Glutamatergic neuron (in vitro differentiated cells): Measurements from ENCODE around the gene PRCP. TPM values are rescaled to one million over a fixed set of nuclear protein-coding genes. Genes with fewer than 3 reads are reported as not detected.

Experiments
- DNase-seq: peaks from one replicate; pipeline ENCODE4 v3.0.0; 2022
- H3K27ac Mint-ChIP-seq: one replicate; pipeline ENCODE4 v1.8.0; 2020; ENCODE audit warnings: mild to moderate bottlenecking, mixed read lengths, inconsistent platforms; ENCODE audit not compliant: unreplicated experiment
- H3K27me3 Mint-ChIP-seq: one replicate; pipeline ENCODE4 v1.8.0; 2020; ENCODE audit warnings: mild to moderate bottlenecking, moderate library complexity, mixed read lengths, inconsistent platforms; ENCODE audit not compliant: unreplicated experiment
- H3K36me3 Mint-ChIP-seq: one replicate; pipeline ENCODE4 v1.8.0; 2020; ENCODE audit warnings: mild to moderate bottlenecking, mixed read lengths, inconsistent platforms; ENCODE audit not compliant: unreplicated experiment
- H3K4me1 Mint-ChIP-seq: one replicate; pipeline ENCODE4 v1.8.0; 2020; ENCODE audit warnings: mild to moderate bottlenecking, low read depth, mixed read lengths, inconsistent platforms; ENCODE audit not compliant: unreplicated experiment
- H3K4me3 Mint-ChIP-seq: one replicate; pipeline ENCODE4 v1.8.0; 2020; ENCODE audit warnings: mild to moderate bottlenecking, mixed read lengths, inconsistent platforms; ENCODE audit not compliant: unreplicated experiment
- H3K9me3 Mint-ChIP-seq: one replicate; pipeline ENCODE4 v1.8.0; 2020; ENCODE audit warnings: mild to moderate bottlenecking, moderate library complexity, mixed read lengths, inconsistent platforms; ENCODE audit not compliant: unreplicated experiment
- total RNA-seq: library from RNA; stranded (reverse); fragmentation: NEBNext Ultra II Directional; extraction: Animal tissue kit (Norgen Biotek cat#: 25700); gene quantifications from one replicate; pipeline ENCODE4 v1.2.1, GENCODE V29; 2021; ENCODE audit not compliant: unreplicated experiment
- TF ChIP-seq, protein P1 (sequence below): fragments of 200-600 bp; sonication (generic); IDR thresholded peaks from one replicate; pipeline ENCODE4 v1.5.0; 2021; ENCODE audit not compliant: partially characterized antibody, unreplicated experiment

PRCP gene
- total RNA-seq, 1 donor from 2014 or later = 12.3 TPM

DNA sequence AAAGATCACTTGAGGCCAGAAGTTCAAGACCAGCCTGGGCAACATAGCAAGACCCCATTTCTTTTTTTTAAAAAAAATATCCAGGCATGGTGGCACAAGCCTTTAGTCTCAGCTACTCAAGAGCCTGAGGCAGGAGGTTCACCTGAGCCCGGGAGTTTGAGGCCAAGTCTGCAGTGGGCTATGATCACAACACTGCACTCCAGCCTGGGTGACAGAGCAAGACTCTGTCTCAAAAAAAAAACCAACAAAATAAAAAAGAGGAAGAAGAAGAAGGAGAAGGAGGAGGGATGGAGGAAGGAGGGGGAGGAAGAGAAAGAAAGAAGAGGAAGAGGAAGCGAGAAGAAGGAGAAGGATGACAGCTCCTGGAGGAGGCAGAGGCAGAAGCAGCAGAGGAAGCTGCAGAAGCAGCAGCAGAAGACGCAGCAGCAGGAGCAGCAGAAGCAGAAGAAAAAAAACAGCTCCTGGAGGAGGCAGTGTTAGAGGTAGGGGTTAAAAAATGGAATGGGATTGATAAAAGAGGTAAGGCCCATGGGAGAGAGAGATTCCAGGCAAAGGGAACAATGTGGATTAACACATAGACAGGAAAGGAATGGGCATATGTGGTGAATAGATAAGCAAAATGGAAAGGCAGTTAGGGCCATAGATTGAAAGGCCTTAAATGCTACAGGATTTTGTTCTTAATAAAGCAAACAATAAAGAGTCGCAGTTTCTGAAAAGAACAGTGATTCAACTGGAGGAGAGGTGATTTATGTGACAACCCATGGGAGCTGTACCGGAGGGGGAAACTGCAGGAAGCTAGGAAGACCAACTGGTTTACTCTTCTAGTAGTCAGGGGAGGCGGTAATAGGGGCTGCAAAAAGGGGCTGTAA, 10.9 kb downstream of the PRCP start:
- Mint-ChIP-seq H3K4me3 (no peak overlapping the region), H3K36me3 (no peaks in the 10 kb centered on the region), H3K27me3 (peaks cover 3% of the 10 kb centered on the region), H3K4me1 (no peaks in the 10 kb centered on the region), H3K27ac (no peak overlapping the region), H3K9me3 (no peaks in the 10 kb centered on the region)
- TF ChIP-seq, protein P1, sequence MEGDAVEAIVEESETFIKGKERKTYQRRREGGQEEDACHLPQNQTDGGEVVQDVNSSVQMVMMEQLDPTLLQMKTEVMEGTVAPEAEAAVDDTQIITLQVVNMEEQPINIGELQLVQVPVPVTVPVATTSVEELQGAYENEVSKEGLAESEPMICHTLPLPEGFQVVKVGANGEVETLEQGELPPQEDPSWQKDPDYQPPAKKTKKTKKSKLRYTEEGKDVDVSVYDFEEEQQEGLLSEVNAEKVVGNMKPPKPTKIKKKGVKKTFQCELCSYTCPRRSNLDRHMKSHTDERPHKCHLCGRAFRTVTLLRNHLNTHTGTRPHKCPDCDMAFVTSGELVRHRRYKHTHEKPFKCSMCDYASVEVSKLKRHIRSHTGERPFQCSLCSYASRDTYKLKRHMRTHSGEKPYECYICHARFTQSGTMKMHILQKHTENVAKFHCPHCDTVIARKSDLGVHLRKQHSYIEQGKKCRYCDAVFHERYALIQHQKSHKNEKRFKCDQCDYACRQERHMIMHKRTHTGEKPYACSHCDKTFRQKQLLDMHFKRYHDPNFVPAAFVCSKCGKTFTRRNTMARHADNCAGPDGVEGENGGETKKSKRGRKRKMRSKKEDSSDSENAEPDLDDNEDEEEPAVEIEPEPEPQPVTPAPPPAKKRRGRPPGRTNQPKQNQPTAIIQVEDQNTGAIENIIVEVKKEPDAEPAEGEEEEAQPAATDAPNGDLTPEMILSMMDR = no peak
- no peak for DNase-seq

- no peak for DNase-seq
- TF ChIP-seq, protein P1 = no peak
- H3K4me1 Mint-ChIP-seq = no peaks in the 10 kb centered on the region
- no peak overlapping the region for H3K27ac Mint-ChIP-seq
- peaks cover 3% of the 10 kb centered on the region for H3K27me3 Mint-ChIP-seq
- peaks cover 4% of the 10 kb centered on the region for H3K36me3 Mint-ChIP-seq
- H3K9me3 Mint-ChIP-seq = no peaks in the 10 kb centered on the region
- no peak overlapping the region for H3K4me3 Mint-ChIP-seq
Observed at GRCh38 chr11:82883853-82884252, 16.4 kb downstream of the PRCP start.

- TF ChIP-seq, protein P1 = no peak
- Mint-ChIP-seq H3K4me3 (no peak overlapping the region), H3K27me3 (no peaks in the 10 kb centered on the region), H3K36me3 (peaks cover 5% of the 10 kb centered on the region), H3K27ac (no peak overlapping the region), H3K9me3 (no peaks in the 10 kb centered on the region), H3K4me1 (peaks cover 4% of the 10 kb centered on the region)
- DNase-seq = no peak
Observed at GRCh38 chr11:82874646-82875523, 25.3 kb downstream of the PRCP start.

GRCh38 chr11:82873919-82874333, 26.3 kb downstream of the PRCP start:
- H3K4me3 Mint-ChIP-seq = no peak overlapping the region
- H3K4me1 Mint-ChIP-seq = peaks cover 4% of the 10 kb centered on the region

More at GRCh38 chr11:82873919-82874333, 26.3 kb downstream of the PRCP start:
- H3K27me3 Mint-ChIP-seq = no peaks in the 10 kb centered on the region
- DNase-seq = no peak
- TF ChIP-seq, protein P1 = no peak
- H3K27ac Mint-ChIP-seq = no peak overlapping the region
- H3K9me3 Mint-ChIP-seq = no peaks in the 10 kb centered on the region
- H3K36me3 Mint-ChIP-seq = peaks cover 5% of the 10 kb centered on the region
